ENCODE measurements around the gene SPATA16.
A peak's percentile ranks its signal among the peaks of the same experiment; 100 is the strongest.

Gene SPATA16

GRCh38 chr3:172951511-172951910 lies 189.5 kb downstream of the SPATA16 start:
- 90% methylated on average over 2 of the region's 2 CpGs for WGBS
- no peaks in the 10 kb centered on the region for H3K27me3 ChIP-seq (ENCODE audit: insufficient read depth, low read length)
- no peaks in the 10 kb centered on the region for H3K4me1 ChIP-seq (ENCODE audit: insufficient read depth, low read length)
- H3K9me3 ChIP-seq (ENCODE audit: insufficient read depth, low read depth, low read length): no peaks in the 10 kb centered on the region
- H3K27ac ChIP-seq (ENCODE audit: low read depth, low read length): no peak overlapping the region
- no peak overlapping the region for H3K4me3 ChIP-seq (ENCODE audit: low read length)
- H3K9ac ChIP-seq (ENCODE audit: low read depth, low read length): no peak overlapping the region
- no peaks in the 10 kb centered on the region for H3K36me3 ChIP-seq (ENCODE audit: insufficient read depth, low read length)

GRCh38 chr3:172946061-172946460 lies 195.0 kb downstream of the SPATA16 start:
- 92% methylated on average over 2 of the region's 2 CpGs for WGBS
- H3K27ac ChIP-seq (ENCODE audit: low read depth, low read length): no peak overlapping the region
- H3K27me3 ChIP-seq (ENCODE audit: insufficient read depth, low read length): no peaks in the 10 kb centered on the region

GRCh38 chr3:172939651-172940293 lies 201.3 kb downstream of the SPATA16 start:
- H3K9me3 ChIP-seq (ENCODE audit: insufficient read depth, low read depth, low read length): no peaks in the 10 kb centered on the region
- no peak overlapping the region; the same call in 1 of the 2 replicates for H3K27ac ChIP-seq (ENCODE audit: low read depth, low read length)
- no peak overlapping the region for H3K9ac ChIP-seq (ENCODE audit: low read depth, low read length)
- no peak overlapping the region for H3K4me3 ChIP-seq (ENCODE audit: low read length)
- no peaks in the 10 kb centered on the region for H3K36me3 ChIP-seq (ENCODE audit: insufficient read depth, low read length)
- 100% methylated on average over 2 of the region's 2 CpGs for WGBS
- peaks cover 10% of the 10 kb centered on the region; the same call in 1 of the 2 replicates for H3K4me1 ChIP-seq (ENCODE audit: insufficient read depth, low read length)
- no peaks in the 10 kb centered on the region for H3K27me3 ChIP-seq (ENCODE audit: insufficient read depth, low read length)

More at GRCh38 chr3:172946061-172946460, 195.0 kb downstream of the SPATA16 start:
- Histone ChIP-seq H3K9ac (ENCODE audit: low read depth, low read length) (no peak overlapping the region), H3K4me1 (ENCODE audit: insufficient read depth, low read length) (no peaks in the 10 kb centered on the region), H3K4me3 (ENCODE audit: low read length) (no peak overlapping the region), H3K9me3 (ENCODE audit: insufficient read depth, low read depth, low read length) (no peaks in the 10 kb centered on the region), H3K36me3 (ENCODE audit: insufficient read depth, low read length) (no peaks in the 10 kb centered on the region)

- 77% methylated on average over 3 of the region's 4 CpGs for WGBS
- H3K9me3 ChIP-seq (ENCODE audit: insufficient read depth, low read depth, low read length): no peaks in the 10 kb centered on the region
- H3K9ac ChIP-seq (ENCODE audit: low read depth, low read length): peak overlapping the region; percentile 7; the same call in 1 of the 2 replicates
- H3K27ac ChIP-seq (ENCODE audit: low read depth, low read length): no peak overlapping the region; the same call in 1 of the 2 replicates
- no peak overlapping the region for H3K4me3 ChIP-seq (ENCODE audit: low read length)
- H3K27me3 ChIP-seq (ENCODE audit: insufficient read depth, low read length): no peaks in the 10 kb centered on the region
- H3K4me1 ChIP-seq (ENCODE audit: insufficient read depth, low read length): peaks cover 10% of the 10 kb centered on the region; the same call in 1 of the 2 replicates
- no peaks in the 10 kb centered on the region for H3K36me3 ChIP-seq (ENCODE audit: insufficient read depth, low read length)
These were observed 202.2 kb downstream of the SPATA16 start for GRCh38 chr3:172938788-172939187.

- no peak overlapping the region for H3K27ac ChIP-seq (ENCODE audit: low read depth, low read length)
- no peaks in the 10 kb centered on the region for H3K4me1 ChIP-seq (ENCODE audit: insufficient read depth, low read length)
- no peaks in the 10 kb centered on the region for H3K27me3 ChIP-seq (ENCODE audit: insufficient read depth, low read length)
- H3K36me3 ChIP-seq (ENCODE audit: insufficient read depth, low read length): no peaks in the 10 kb centered on the region
- no peak overlapping the region for H3K9ac ChIP-seq (ENCODE audit: low read depth, low read length)
- H3K9me3 ChIP-seq (ENCODE audit: insufficient read depth, low read depth, low read length): no peaks in the 10 kb centered on the region
- H3K4me3 ChIP-seq (ENCODE audit: low read length): no peak overlapping the region
These were observed 209.2 kb downstream of the SPATA16 start for GRCh38 chr3:172931746-172932285.

- Histone ChIP-seq H3K36me3 (ENCODE audit: insufficient read depth, low read length) (no peaks in the 10 kb centered on the region), H3K9ac (ENCODE audit: low read depth, low read length) (no peak overlapping the region), H3K4me1 (ENCODE audit: insufficient read depth, low read length) (peaks cover 4% of the 10 kb centered on the region; the same call in 1 of the 2 replicates), H3K9me3 (ENCODE audit: insufficient read depth, low read depth, low read length) (no peaks in the 10 kb centered on the region), H3K27ac (ENCODE audit: low read depth, low read length) (no peak overlapping the region), H3K27me3 (ENCODE audit: insufficient read depth, low read length) (no peaks in the 10 kb centered on the region), H3K4me3 (ENCODE audit: low read length) (no peak overlapping the region)
- WGBS: 90% methylated on average over 1 of the region's 1 CpG
These were observed 211.6 kb downstream of the SPATA16 start for GRCh38 chr3:172929451-172929850.

- no peaks in the 10 kb centered on the region for H3K27me3 ChIP-seq (ENCODE audit: insufficient read depth, low read length)
- no peak overlapping the region for H3K4me3 ChIP-seq (ENCODE audit: low read length)
- WGBS: 100% methylated on average over 1 of the region's 3 CpGs
- H3K9ac ChIP-seq (ENCODE audit: low read depth, low read length): no peak overlapping the region
- H3K9me3 ChIP-seq (ENCODE audit: insufficient read depth, low read depth, low read length): no peaks in the 10 kb centered on the region
- no peaks in the 10 kb centered on the region for H3K36me3 ChIP-seq (ENCODE audit: insufficient read depth, low read length)
- peaks cover 4% of the 10 kb centered on the region; the same call in 1 of the 2 replicates for H3K4me1 ChIP-seq (ENCODE audit: insufficient read depth, low read length)
- no peak overlapping the region for H3K27ac ChIP-seq (ENCODE audit: low read depth, low read length)
These were observed 216.5 kb downstream of the SPATA16 start for GRCh38 chr3:172924546-172924945.

- H3K9ac ChIP-seq (ENCODE audit: low read depth, low read length): no peak overlapping the region
- peaks cover 32% of the 10 kb centered on the region for H3K4me1 ChIP-seq (ENCODE audit: insufficient read depth, low read length)
- no peak overlapping the region for H3K27ac ChIP-seq (ENCODE audit: low read depth, low read length)
- H3K36me3 ChIP-seq (ENCODE audit: insufficient read depth, low read length): no peaks in the 10 kb centered on the region
- H3K9me3 ChIP-seq (ENCODE audit: insufficient read depth, low read depth, low read length): no peaks in the 10 kb centered on the region
- H3K4me3 ChIP-seq (ENCODE audit: low read length): no peak overlapping the region
- no peaks in the 10 kb centered on the region for H3K27me3 ChIP-seq (ENCODE audit: insufficient read depth, low read length)
- WGBS: 100% methylated on average over 2 of the region's 2 CpGs
These were observed 221.7 kb downstream of the SPATA16 start for GRCh38 chr3:172919297-172919683.

- no peaks in the 10 kb centered on the region for H3K36me3 ChIP-seq (ENCODE audit: insufficient read depth, low read length)
- H3K27ac ChIP-seq (ENCODE audit: low read depth, low read length): no peak overlapping the region
- H3K27me3 ChIP-seq (ENCODE audit: insufficient read depth, low read length): no peaks in the 10 kb centered on the region
- no peak overlapping the region for H3K4me3 ChIP-seq (ENCODE audit: low read length)
- 67% methylated on average over 3 of the region's 3 CpGs for WGBS
- H3K9me3 ChIP-seq (ENCODE audit: insufficient read depth, low read depth, low read length): no peaks in the 10 kb centered on the region
- no peak overlapping the region for H3K9ac ChIP-seq (ENCODE audit: low read depth, low read length)
- H3K4me1 ChIP-seq (ENCODE audit: insufficient read depth, low read length): peaks cover 32% of the 10 kb centered on the region
These were observed 222.3 kb downstream of the SPATA16 start for GRCh38 chr3:172918568-172919296.

GRCh38 chr3:172918165-172918564 lies 222.9 kb downstream of the SPATA16 start:
- peaks cover 32% of the 10 kb centered on the region for H3K4me1 ChIP-seq (ENCODE audit: insufficient read depth, low read length)
- H3K27me3 ChIP-seq (ENCODE audit: insufficient read depth, low read length): no peaks in the 10 kb centered on the region
- no peak overlapping the region for H3K4me3 ChIP-seq (ENCODE audit: low read length)
- no peaks in the 10 kb centered on the region for H3K9me3 ChIP-seq (ENCODE audit: insufficient read depth, low read depth, low read length)
- H3K27ac ChIP-seq (ENCODE audit: low read depth, low read length): no peak overlapping the region
- 29% methylated on average over 2 of the region's 3 CpGs for WGBS
- no peaks in the 10 kb centered on the region for H3K36me3 ChIP-seq (ENCODE audit: insufficient read depth, low read length)
- H3K9ac ChIP-seq (ENCODE audit: low read depth, low read length): no peak overlapping the region

GRCh38 chr3:172915911-172916514 lies 225.0 kb downstream of the SPATA16 start:
- no peak overlapping the region for H3K9ac ChIP-seq (ENCODE audit: low read depth, low read length)
- no peaks in the 10 kb centered on the region for H3K27me3 ChIP-seq (ENCODE audit: insufficient read depth, low read length)
- no peaks in the 10 kb centered on the region for H3K9me3 ChIP-seq (ENCODE audit: insufficient read depth, low read depth, low read length)
- no peak overlapping the region for H3K4me3 ChIP-seq (ENCODE audit: low read length)
- H3K4me1 ChIP-seq (ENCODE audit: insufficient read depth, low read length): peaks cover 32% of the 10 kb centered on the region
- no peaks in the 10 kb centered on the region for H3K36me3 ChIP-seq (ENCODE audit: insufficient read depth, low read length)
- 89% methylated on average over 1 of the region's 1 CpG for WGBS
- H3K27ac ChIP-seq (ENCODE audit: low read depth, low read length): no peak overlapping the region
